Ramos (cell line): ENCODE measurements around the gene AHSA1.
"Not testable (repeated sequence)": the region's sequence is repeated elsewhere in the genome, so short reads cannot be mapped to it uniquely, and the experiment has no call there.

Source experiments
- in situ Hi-C: fragments of 300-500 bp; cut with MboI; formaldehyde crosslinking; loops from one replicate; pipeline ENCODE4 v1.14.3; 2022; ENCODE audit warnings: low sequenced_read_pairs; ENCODE audit not compliant: unreplicated experiment

Gene AHSA1

GRCh38 chr14:77457522-77458248, at the start of gene AHSA1, which contains the start of gene VIPAS39:
AHSA1 (plus strand) TSS chr14:77458093; CDS start chr14:77458190, 97 bp downstream.
VIPAS39 (minus strand) TSS chr14:77457601; CDS start chr14:77454102, 3,499 bp downstream.
- in situ Hi-C loops, result no loop called here

GRCh38 chr14:77409131-77409533, 48.8 kb upstream of the AHSA1 start:
- in situ Hi-C loops, result no loop called here

- in situ Hi-C loops, result not testable (repeated sequence)
Observed at GRCh38 chr14:77415403-77416030, 42.4 kb upstream of the AHSA1 start.

GRCh38 chr14:77416098-77416497, 41.8 kb upstream of the AHSA1 start:
- in situ Hi-C loops, result not testable (repeated sequence)

GRCh38 chr14:77416836-77417235, 41.1 kb upstream of the AHSA1 start:
- in situ Hi-C loops, result no loop called here

- in situ Hi-C loops, result no loop called here
Observed at GRCh38 chr14:77421201-77421600, 36.7 kb upstream of the AHSA1 start.

GRCh38 chr14:77423423-77423822, 34.5 kb upstream of the AHSA1 start, which contains the start of gene NOXRED1:
NOXRED1 (minus strand) TSS chr14:77423523; CDS start chr14:77422889, 634 bp downstream.
- in situ Hi-C loops, result no loop called here

- in situ Hi-C loops, result no loop called here
Observed at GRCh38 chr14:77424862-77425261, 33.0 kb upstream of the AHSA1 start.

- in situ Hi-C loops, result no loop called here
Observed at GRCh38 chr14:77426396-77426795, 31.5 kb upstream of the AHSA1 start.

- in situ Hi-C loops, result no loop called here
Observed at GRCh38 chr14:77436042-77436441, 21.9 kb upstream of the AHSA1 start.

- in situ Hi-C loops, result no loop called here
Observed at GRCh38 chr14:77438596-77438995, 19.3 kb upstream of the AHSA1 start.

- in situ Hi-C loops, result no loop called here
Observed at GRCh38 chr14:77439861-77440260, 18.0 kb upstream of the AHSA1 start.

GRCh38 chr14:77442196-77442595, 15.7 kb upstream of the AHSA1 start:
- in situ Hi-C loops, result no loop called here

- in situ Hi-C loops, result no loop called here
Observed at GRCh38 chr14:77455966-77456640, 1.8 kb upstream of the AHSA1 start.

GRCh38 chr14:77457115-77457521, 775 bp upstream of the AHSA1 start:
- in situ Hi-C loops, result no loop called here

- in situ Hi-C loops, result no loop called here
Observed at GRCh38 chr14:77458249-77458950, 507 bp downstream of the AHSA1 start.

GRCh38 chr14:77459072-77459723, 1.3 kb downstream of the AHSA1 start:
- in situ Hi-C loops, result no loop called here

GRCh38 chr14:77467801-77468200, 9.9 kb downstream of the AHSA1 start:
- in situ Hi-C loops, result loop anchor here (10.0 kb wide), 1 partner anchor 247 kb away; no protein-coding TSS in a partner anchor

- in situ Hi-C loops, result loop anchor here (10.0 kb wide), 1 partner anchor 246 kb away; no protein-coding TSS in a partner anchor
Observed at GRCh38 chr14:77469067-77469505, 11.2 kb downstream of the AHSA1 start.

- in situ Hi-C loops, result loop anchor here (10.0 kb wide), 1 partner anchor 245 kb away; no protein-coding TSS in a partner anchor
Observed at GRCh38 chr14:77469539-77469938, 11.6 kb downstream of the AHSA1 start.
